ENCODE measurements around the gene GATA3.

Gene GATA3

DNA sequence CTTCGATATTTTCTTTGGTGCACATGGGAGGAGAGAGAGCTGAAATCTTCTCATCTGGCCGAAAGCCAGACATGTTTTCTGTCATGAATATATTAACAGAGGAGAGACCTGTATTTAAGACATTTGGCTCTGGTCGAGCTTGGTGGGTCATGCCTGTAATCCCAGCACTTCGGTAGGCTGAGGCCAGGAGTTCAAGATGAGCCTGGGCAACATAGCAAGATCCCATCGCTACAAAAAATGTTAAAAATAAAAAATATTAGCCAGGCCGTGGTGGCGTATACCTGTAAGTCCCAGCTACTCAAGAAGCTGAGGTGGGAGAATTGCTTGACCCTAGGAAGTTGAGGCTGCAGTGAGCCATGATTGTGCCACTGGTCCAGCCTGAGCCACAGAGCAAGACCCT is 21.9 kb upstream of the GATA3 start:
- Histone ChIP-seq H3K36me3 (ENCODE audit: control insufficient read depth, insufficient read depth, low read length) (no peaks in the 10 kb centered on the region), H3K27me3 (ENCODE audit: control insufficient read depth, insufficient read depth, low read length) (peaks cover 72% of the 10 kb centered on the region), H3K4me1 (ENCODE audit: control insufficient read depth, insufficient read depth, low read length) (no peaks in the 10 kb centered on the region), H3K4me3 (ENCODE audit: low read depth, low read length) (no peak overlapping the region), H3K9ac (ENCODE audit: low read depth, low read length) (no peak overlapping the region), H3K9me3 (ENCODE audit: control insufficient read depth, insufficient read depth, low read length) (no peaks in the 10 kb centered on the region)

DNA sequence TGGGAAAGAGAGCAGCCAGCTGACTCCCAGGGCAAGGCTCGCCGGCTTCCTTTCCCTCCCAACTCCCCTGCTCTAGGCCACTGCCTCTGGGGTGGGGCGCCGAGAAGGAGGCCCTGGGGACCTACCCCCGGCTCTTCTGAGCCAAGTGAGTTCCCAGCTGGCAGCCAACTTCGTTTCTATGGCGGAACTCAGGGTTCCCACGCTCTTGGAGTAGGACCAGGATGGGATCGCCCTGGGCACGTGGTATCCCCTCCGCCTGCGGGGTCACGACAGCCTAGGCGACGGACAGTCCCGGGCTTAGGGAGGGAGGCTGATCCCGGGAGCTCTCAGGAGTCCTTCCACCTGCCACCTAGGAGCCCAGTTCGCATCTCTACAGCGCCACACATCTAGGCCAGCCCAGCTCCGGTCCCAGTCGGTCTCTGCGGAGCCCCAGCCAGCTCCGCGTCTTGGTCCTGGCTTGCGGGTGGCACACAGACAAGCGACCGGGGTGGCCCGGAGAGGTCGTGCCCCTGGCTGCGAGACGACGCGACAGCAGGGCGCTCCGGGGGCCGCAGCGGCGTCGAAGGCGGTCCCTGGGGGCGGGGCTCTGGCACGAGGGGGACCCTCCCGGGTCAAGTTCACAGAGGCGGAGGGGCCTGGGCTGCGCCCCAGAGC is 20.5 kb upstream of the GATA3 start:
- H3K36me3 ChIP-seq (ENCODE audit: control insufficient read depth, insufficient read depth, low read length): no peaks in the 10 kb centered on the region
- H3K9ac ChIP-seq (ENCODE audit: low read depth, low read length): no peak overlapping the region
- peak overlapping the region; percentile 36 for H3K4me3 ChIP-seq (ENCODE audit: low read depth, low read length)
- no peaks in the 10 kb centered on the region for H3K4me1 ChIP-seq (ENCODE audit: control insufficient read depth, insufficient read depth, low read length)
- no peaks in the 10 kb centered on the region for H3K9me3 ChIP-seq (ENCODE audit: control insufficient read depth, insufficient read depth, low read length)
- peaks cover 85% of the 10 kb centered on the region for H3K27me3 ChIP-seq (ENCODE audit: control insufficient read depth, insufficient read depth, low read length)

DNA sequence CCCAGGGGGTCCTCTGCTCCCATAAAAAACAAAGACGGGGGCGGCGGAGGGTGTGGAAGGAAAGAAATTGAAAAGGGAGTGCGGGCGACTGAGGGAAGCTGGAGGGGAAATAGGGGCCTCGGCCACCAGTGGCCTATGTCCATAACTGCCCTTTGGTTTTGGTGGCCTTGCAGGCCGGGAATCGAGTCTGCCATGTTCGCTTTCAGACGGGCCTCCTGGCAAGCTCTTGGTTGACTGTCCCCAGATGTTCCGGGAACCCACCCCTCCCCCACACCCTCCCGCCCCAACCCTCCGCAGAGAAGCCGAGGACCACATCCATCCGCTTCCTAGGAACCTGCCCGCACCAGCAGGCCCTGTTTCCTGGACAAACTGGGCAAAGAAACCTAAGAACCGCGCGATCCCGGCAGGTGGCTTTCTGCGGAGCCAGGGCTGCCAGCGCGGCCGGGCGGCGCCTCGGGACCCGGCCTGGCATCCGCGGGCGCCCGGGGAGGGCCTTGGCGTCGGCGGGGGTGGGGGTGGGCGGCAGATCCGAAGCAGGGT is 20.0 kb upstream of the GATA3 start:
- Histone ChIP-seq H3K4me1 (ENCODE audit: control insufficient read depth, insufficient read depth, low read length) (peaks cover 2% of the 10 kb centered on the region), H3K9ac (ENCODE audit: low read depth, low read length) (no peak overlapping the region), H3K36me3 (ENCODE audit: control insufficient read depth, insufficient read depth, low read length) (no peaks in the 10 kb centered on the region), H3K4me3 (ENCODE audit: low read depth, low read length) (peak overlapping the region; percentile 39), H3K9me3 (ENCODE audit: control insufficient read depth, insufficient read depth, low read length) (no peaks in the 10 kb centered on the region), H3K27me3 (ENCODE audit: control insufficient read depth, insufficient read depth, low read length) (peaks cover 91% of the 10 kb centered on the region)

DNA sequence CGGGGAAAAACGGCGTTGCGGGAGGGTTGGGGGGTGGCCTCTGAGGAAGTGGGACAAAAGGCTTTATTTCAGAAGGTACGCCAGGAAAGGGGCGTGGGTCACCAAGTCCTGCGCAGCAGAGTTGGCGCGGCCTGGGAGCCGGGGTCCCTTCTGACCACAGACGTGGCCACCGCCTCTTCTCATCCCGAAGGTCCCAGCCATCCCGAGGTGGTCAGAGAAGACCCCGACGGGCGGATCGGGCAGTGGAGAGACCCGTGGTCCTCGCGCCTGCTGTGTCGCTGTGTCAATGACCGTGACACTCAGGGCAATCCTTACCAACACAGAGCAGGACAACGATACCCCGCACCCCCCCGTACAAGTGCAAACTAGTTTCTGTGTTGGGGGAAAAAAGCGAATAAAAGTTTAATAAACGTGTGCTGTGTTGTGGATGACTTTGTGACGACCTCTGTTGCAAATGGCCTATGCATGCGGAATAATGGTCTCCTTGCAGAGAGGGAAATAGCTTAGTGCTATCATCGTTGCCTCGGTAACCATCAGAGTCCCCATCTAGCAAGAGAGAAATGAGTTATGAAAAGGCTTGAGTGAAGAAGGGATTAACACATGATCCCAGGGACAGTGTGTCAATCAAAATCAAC is 19.4 kb upstream of the GATA3 start:
- Histone ChIP-seq H3K9me3 (ENCODE audit: control insufficient read depth, insufficient read depth, low read length) (no peaks in the 10 kb centered on the region), H3K36me3 (ENCODE audit: control insufficient read depth, insufficient read depth, low read length) (no peaks in the 10 kb centered on the region), H3K4me3 (ENCODE audit: low read depth, low read length) (peak overlapping the region; percentile 39), H3K4me1 (ENCODE audit: control insufficient read depth, insufficient read depth, low read length) (peaks cover 4% of the 10 kb centered on the region), H3K27me3 (ENCODE audit: control insufficient read depth, insufficient read depth, low read length) (peaks cover 97% of the 10 kb centered on the region), H3K9ac (ENCODE audit: low read depth, low read length) (no peak overlapping the region)

DNA sequence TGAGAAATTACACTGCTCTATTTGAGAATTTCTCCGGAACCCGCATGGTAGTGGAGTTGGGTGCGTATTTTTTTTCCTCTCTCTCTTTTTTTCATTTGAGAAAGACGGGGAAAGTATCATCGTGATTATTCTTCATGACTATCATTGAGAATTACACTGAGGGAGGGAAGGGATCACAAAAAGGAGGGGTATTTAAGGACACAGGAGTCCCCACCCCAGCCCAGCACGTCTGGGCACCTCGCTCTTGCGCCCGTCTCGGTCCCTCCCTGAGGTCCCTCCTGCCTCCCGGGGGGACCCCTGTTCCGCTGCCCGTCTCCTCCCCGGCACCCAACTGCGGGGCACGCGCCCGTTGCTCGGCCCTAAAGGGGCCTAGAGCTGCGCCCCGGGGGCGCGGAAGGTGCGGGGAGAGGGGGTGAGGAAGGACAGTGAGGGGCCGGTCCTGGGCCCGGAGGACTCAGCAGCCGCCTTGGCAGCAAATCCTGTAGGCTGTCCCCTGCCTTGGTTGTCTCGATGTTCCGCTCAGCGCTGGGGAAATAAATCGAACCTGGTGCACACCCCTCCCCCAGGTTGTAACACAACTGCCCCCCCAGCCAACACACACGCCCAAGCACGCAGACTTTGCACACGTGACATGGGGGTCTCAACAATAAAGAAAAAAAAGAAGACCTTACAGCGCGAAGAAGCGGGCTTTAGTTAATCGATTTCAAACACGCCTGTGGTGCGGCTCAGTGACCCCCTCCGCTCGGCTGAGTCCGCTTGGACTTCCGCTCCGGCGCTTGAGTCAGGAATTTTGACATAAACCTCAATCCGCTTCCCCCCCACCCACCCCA is 18.6 kb upstream of the GATA3 start:
- Histone ChIP-seq H3K4me1 (ENCODE audit: control insufficient read depth, insufficient read depth, low read length) (peaks cover 4% of the 10 kb centered on the region), H3K9ac (ENCODE audit: low read depth, low read length) (no peak overlapping the region), H3K4me3 (ENCODE audit: low read depth, low read length) (peak overlapping the region; percentile 39), H3K27me3 (ENCODE audit: control insufficient read depth, insufficient read depth, low read length) (peaks cover 98% of the 10 kb centered on the region), H3K36me3 (ENCODE audit: control insufficient read depth, insufficient read depth, low read length) (no peaks in the 10 kb centered on the region), H3K9me3 (ENCODE audit: control insufficient read depth, insufficient read depth, low read length) (no peaks in the 10 kb centered on the region)

DNA sequence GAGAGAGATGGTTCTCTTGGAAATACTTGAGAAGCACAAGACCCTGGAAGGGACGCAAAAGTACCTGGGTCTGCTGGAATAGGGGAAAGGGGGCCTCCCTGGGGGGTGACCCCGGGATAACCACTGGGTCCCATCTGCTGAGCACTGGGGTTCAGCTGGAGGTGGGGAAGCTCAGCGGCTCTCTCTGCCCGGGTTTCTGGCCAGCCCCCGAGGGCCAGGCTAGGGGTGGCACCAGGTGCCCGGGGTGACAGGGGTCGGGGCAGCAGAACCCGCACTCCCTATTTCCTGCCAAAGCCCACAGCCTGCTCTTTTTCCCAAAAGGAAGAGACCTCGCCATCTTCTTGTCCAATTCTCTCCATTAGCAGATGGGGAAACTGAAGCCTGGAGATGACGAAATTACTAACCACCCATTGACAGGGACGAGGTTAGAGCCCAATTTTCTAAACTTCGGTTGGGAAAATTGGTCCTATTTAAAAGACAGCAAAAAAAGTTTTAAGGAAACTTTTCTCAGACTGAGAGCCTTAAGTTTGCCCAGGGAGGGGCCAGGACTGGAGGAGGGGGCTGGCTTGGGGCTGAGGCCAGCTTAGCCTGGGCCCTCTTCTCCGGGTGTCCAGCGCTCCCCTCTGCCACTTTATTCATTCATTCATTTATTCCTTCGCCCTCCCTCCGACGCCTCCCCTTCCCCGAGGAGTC is 17.8 kb upstream of the GATA3 start:
- Histone ChIP-seq H3K9me3 (ENCODE audit: control insufficient read depth, insufficient read depth, low read length) (no peaks in the 10 kb centered on the region), H3K9ac (ENCODE audit: low read depth, low read length) (no peak overlapping the region), H3K27me3 (ENCODE audit: control insufficient read depth, insufficient read depth, low read length) (peaks cover 98% of the 10 kb centered on the region), H3K36me3 (ENCODE audit: control insufficient read depth, insufficient read depth, low read length) (no peaks in the 10 kb centered on the region), H3K4me1 (ENCODE audit: control insufficient read depth, insufficient read depth, low read length) (peaks cover 4% of the 10 kb centered on the region), H3K4me3 (ENCODE audit: low read depth, low read length) (peak overlapping the region; percentile 18)

DNA sequence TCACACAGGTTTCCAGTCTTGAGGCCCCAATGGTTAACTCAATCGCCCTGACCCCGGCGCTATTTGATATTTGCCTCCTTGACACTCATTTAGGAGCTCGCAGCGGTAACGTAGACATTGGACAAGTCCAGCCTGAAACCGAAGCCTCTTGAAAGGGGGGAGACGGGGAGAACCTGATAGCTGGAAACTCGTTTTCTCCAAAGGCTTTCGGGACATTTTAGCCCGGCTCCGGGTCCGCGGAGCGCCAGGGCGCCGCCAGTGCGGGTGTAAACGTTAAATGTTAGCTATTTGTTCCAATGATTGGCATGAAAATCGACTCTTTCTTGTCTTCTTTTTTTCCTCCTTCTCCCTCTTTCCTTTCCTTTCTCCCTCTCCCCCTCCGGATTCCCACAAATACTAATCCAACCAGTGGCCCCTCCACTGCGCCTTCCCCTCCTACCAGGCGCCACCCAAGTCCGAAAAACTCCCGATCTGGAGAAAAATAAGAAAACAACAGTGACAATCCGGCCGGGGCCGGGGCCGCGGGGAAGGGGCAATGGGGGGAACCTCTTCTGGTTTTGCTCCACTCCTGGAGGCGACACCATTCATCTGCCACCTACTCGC is 17.2 kb upstream of the GATA3 start:
- H3K27me3 ChIP-seq (ENCODE audit: control insufficient read depth, insufficient read depth, low read length): peaks cover 98% of the 10 kb centered on the region
- H3K36me3 ChIP-seq (ENCODE audit: control insufficient read depth, insufficient read depth, low read length): no peaks in the 10 kb centered on the region
- peaks cover 4% of the 10 kb centered on the region for H3K4me1 ChIP-seq (ENCODE audit: control insufficient read depth, insufficient read depth, low read length)
- H3K4me3 ChIP-seq (ENCODE audit: low read depth, low read length): no peak overlapping the region
- no peaks in the 10 kb centered on the region for H3K9me3 ChIP-seq (ENCODE audit: control insufficient read depth, insufficient read depth, low read length)
- H3K9ac ChIP-seq (ENCODE audit: low read depth, low read length): no peak overlapping the region

DNA sequence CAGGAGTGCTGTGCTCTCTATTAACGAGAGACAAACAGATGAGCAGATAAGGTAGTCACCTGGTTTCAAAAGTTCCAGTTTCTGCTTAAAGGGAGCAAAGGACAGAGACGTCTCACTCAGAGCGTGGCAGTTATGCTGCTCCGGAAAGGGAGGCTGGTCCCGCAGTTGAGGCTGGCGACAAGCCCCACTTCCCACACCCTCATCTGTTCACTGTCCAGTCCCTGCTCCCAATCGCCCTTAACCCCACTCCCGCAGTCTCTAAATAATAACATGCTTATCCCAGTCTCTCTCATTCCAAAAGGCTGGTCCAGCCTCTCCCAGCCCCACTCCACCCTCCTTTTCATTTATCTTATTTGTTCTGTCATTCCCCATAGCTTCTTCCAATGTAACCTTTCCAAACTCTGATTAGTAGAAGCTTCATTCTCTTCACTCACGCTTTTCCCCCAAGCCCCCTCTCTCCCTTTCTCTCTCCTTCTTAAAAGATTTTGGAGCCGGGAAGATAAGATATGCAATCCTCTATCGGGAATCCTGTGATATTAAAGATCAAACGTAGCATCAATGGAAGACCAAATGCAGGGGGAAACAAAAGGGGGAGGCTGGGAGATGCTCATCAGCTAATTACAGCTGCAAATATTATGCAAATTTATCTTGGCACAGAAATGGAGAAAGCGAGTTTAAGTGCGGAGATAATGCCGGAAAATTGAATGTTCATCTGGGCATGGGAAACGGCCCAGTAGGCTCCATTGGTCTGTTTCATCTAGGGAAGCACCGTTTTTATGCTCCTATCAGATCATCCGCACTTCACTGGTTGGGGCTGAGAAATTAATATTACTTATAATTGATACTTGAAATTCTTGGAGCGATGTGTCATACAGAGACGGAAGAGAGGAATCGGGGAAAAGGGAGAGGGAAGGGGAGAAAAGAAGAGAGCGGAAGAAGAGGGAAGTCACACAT is 16.3 kb upstream of the GATA3 start:
- peaks cover 4% of the 10 kb centered on the region for H3K4me1 ChIP-seq (ENCODE audit: control insufficient read depth, insufficient read depth, low read length)
- no peak overlapping the region for H3K9ac ChIP-seq (ENCODE audit: low read depth, low read length)
- no peaks in the 10 kb centered on the region for H3K9me3 ChIP-seq (ENCODE audit: control insufficient read depth, insufficient read depth, low read length)
- H3K36me3 ChIP-seq (ENCODE audit: control insufficient read depth, insufficient read depth, low read length): no peaks in the 10 kb centered on the region
- H3K4me3 ChIP-seq (ENCODE audit: low read depth, low read length): peak overlapping the region; percentile 3
- peaks cover 98% of the 10 kb centered on the region for H3K27me3 ChIP-seq (ENCODE audit: control insufficient read depth, insufficient read depth, low read length)

DNA sequence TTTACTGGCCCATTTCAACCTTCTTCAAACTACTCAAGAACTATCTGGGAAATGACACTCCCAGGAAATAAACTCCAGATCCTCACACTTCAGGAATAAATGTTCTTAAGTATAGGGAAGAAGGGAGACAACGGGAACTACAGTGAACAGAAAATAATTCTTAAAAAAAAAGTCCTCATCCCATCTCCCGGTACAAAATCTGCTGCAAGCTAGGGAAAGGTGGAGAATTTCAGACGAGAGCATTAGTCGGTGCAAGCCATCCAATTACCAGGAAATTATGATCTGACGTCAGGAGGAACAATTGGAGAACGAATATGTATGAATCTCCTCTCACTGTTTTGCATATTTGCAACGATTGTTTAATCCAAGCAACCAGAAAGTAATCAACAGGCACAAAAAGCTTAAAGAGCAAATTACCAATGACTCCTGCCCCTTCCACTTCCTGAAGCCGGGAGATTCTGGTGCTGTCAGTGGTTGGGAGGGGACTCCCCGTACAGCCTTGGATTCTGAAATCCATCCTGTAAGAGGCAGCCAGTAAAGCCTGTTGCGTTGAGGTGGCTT is 15.1 kb upstream of the GATA3 start:
- Histone ChIP-seq H3K4me1 (ENCODE audit: control insufficient read depth, insufficient read depth, low read length) (peaks cover 6% of the 10 kb centered on the region), H3K9ac (ENCODE audit: low read depth, low read length) (no peak overlapping the region), H3K36me3 (ENCODE audit: control insufficient read depth, insufficient read depth, low read length) (no peaks in the 10 kb centered on the region), H3K4me3 (ENCODE audit: low read depth, low read length) (peak overlapping the region; percentile 3), H3K9me3 (ENCODE audit: control insufficient read depth, insufficient read depth, low read length) (no peaks in the 10 kb centered on the region), H3K27me3 (ENCODE audit: control insufficient read depth, insufficient read depth, low read length) (peaks cover 99% of the 10 kb centered on the region)

DNA sequence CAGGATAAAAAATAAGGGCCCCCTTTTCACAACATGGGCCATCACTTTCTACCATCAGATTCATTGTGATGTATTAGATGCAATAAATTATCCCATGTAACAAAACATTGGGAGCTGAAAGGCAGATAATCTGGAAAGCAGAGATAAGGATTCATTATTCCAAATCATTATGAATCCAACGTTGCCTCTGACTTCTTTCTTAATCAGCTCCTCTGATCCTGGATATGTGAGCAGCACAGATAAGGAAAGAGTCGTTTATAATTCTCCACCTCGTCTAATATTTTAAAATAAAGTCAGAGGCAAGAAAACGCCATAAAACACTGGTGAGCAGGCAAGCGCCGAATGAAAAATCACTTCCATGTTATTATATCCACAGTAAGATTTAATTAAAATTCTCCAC is 13.8 kb upstream of the GATA3 start:
- Histone ChIP-seq H3K4me3 (ENCODE audit: low read depth, low read length) (no peak overlapping the region), H3K27me3 (ENCODE audit: control insufficient read depth, insufficient read depth, low read length) (peaks cover 100% of the 10 kb centered on the region), H3K36me3 (ENCODE audit: control insufficient read depth, insufficient read depth, low read length) (no peaks in the 10 kb centered on the region), H3K9ac (ENCODE audit: low read depth, low read length) (no peak overlapping the region), H3K4me1 (ENCODE audit: control insufficient read depth, insufficient read depth, low read length) (peaks cover 10% of the 10 kb centered on the region), H3K9me3 (ENCODE audit: control insufficient read depth, insufficient read depth, low read length) (no peaks in the 10 kb centered on the region)
